Cardiac muscle cell (in vitro differentiated cells and primary cell): ENCODE measurements around the gene CAPN15. TPM values are rescaled to one million over a fixed set of nuclear protein-coding genes. Genes with fewer than 3 reads are reported as not detected.

Experiments used
- DNase-seq, 2 donors: peaks; one replicate each; pipeline versions ENCODE4 v3.0.0 to v3.0.0-alpha.2; 2010 to 2017; ENCODE audit warnings: low read depth in 1 of 2, low spot score in 1 of 2
- H3K27ac ChIP-seq: fragments of 200-600 bp; sonication (generic); 2 replicates; pipeline ENCODE4 v1.5.1; 2016
- H3K27me3 ChIP-seq: fragments of 200-600 bp; sonication (generic); 2 replicates; pipeline ENCODE4 v1.6.0; 2016; ENCODE audit warnings: control low read depth
- H3K36me3 ChIP-seq: fragments of 200-600 bp; sonication (generic); 2 replicates; pipeline ENCODE4 v1.5.1; 2016; ENCODE audit warnings: control low read depth
- H3K4me1 ChIP-seq: fragments of 200-600 bp; sonication (generic); 2 replicates; pipeline ENCODE4 v1.8.1; 2017; ENCODE audit warnings: low read depth, mild to moderate bottlenecking, mixed run types
- H3K4me3 ChIP-seq: fragments of 200-600 bp; sonication (generic); 2 replicates; pipeline ENCODE4 v1.5.1; 2016; ENCODE audit warnings: mild to moderate bottlenecking
- H3K9me3 ChIP-seq: fragments of 200-600 bp; sonication (generic); 2 replicates; pipeline ENCODE4 v1.5.1; 2017; ENCODE audit warnings: low read depth, mild to moderate bottlenecking, control low read depth
- CTCF ChIP-seq: IDR thresholded peaks from 2 replicates; pipeline ENCODE4 v1.5.1; 2012; ENCODE audit warnings: low read depth, mild to moderate bottlenecking, low read length
- polyA plus RNA-seq: library from polyadenylated mRNA; unstranded; fragments of >200 nt; fragmentation: Nextera tagmentation; extraction: Ambion mirVana; gene quantifications from 2 replicates; pipeline ENCODE4 v1.2.1, GENCODE V29; 2016
- total RNA-seq: library from RNA; depleted of rRNA; stranded (reverse); fragments of >200 nt; gene quantifications from 2 replicates; pipeline ENCODE4 v1.2.3, GENCODE V29; 2016

CAPN15 gene
- total and polyA plus RNA-seq, 2 experiments from 2014 or later, result 38.1 to 63.3 TPM

- Histone ChIP-seq H3K27ac (no peak overlapping the region), H3K4me1 (peaks cover under 1% of the 10 kb centered on the region), H3K36me3 (no peaks in the 10 kb centered on the region), H3K9me3 (no peaks in the 10 kb centered on the region), H3K27me3 (no peaks in the 10 kb centered on the region), H3K4me3 (no peak overlapping the region)
- TF ChIP-seq CTCF, result no peak
- no peak for DNase-seq
These were observed 50.8 kb downstream of the CAPN15 start for GRCh38 chr16:578232-578869.

GRCh38 chr16:578870-579405 lies 51.4 kb downstream of the CAPN15 start:
- peak; percentile 86 to 89 for DNase-seq
- Histone ChIP-seq H3K27me3 (no peaks in the 10 kb centered on the region), H3K4me1 (peaks cover 6% of the 10 kb centered on the region), H3K36me3 (no peaks in the 10 kb centered on the region), H3K4me3 (peak overlapping the region; percentile 14), H3K27ac (no peak overlapping the region), H3K9me3 (no peaks in the 10 kb centered on the region)
- TF ChIP-seq CTCF, result peak; percentile 92

GRCh38 chr16:580141-580945 lies 52.8 kb downstream of the CAPN15 start:
- no peaks in the 10 kb centered on the region for H3K36me3 ChIP-seq
- no peak overlapping the region for H3K27ac ChIP-seq
- no peak for TF ChIP-seq CTCF
- no peak overlapping the region for H3K4me3 ChIP-seq
- H3K27me3 ChIP-seq, result no peaks in the 10 kb centered on the region
- no peak for DNase-seq
- peaks cover 6% of the 10 kb centered on the region for H3K4me1 ChIP-seq
- H3K9me3 ChIP-seq, result no peaks in the 10 kb centered on the region

- DNase-seq, result no peak
- TF ChIP-seq CTCF, result no peak
These were observed 53.5 kb downstream of the CAPN15 start for GRCh38 chr16:580946-581498.

GRCh38 chr16:582218-582613 lies 54.7 kb downstream of the CAPN15 start:
- Histone ChIP-seq H3K36me3 (no peaks in the 10 kb centered on the region), H3K4me3 (no peak overlapping the region), H3K27me3 (no peaks in the 10 kb centered on the region), H3K27ac (no peak overlapping the region), H3K9me3 (no peaks in the 10 kb centered on the region), H3K4me1 (peaks cover 6% of the 10 kb centered on the region)
- TF ChIP-seq CTCF, result no peak
- DNase-seq, result no peak

More at GRCh38 chr16:580946-581498, 53.5 kb downstream of the CAPN15 start:
- Histone ChIP-seq H3K27ac (no peak overlapping the region), H3K4me3 (no peak overlapping the region), H3K9me3 (no peaks in the 10 kb centered on the region), H3K4me1 (peaks cover 6% of the 10 kb centered on the region), H3K27me3 (no peaks in the 10 kb centered on the region), H3K36me3 (no peaks in the 10 kb centered on the region)
